ENCODE measurements around the gene C13orf46.

DNA sequence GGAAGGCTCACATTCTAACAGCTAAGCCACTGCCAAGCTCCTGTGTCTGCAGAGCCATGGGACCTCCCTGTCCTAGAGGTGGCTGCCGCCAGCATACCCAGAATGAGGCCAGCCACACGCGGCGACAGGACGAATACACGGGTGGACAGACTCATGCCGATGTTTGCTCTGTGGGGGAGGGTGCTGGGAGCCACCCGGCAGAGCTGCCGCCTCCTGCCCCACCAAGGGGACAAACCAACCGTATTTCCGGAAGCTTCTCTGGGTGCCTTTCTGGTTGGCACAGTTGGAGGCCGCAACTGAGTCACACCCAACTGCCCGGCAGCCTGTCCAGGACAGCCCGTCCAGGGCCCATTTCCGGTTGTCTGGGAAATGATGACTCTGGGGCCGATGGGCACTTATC lies 20.3 kb downstream of the C13orf46 start:
- TF ChIP-seq ZNF274 (IDR thresholded peaks at IDR 0.05; ENCODE audit: low read depth, low read length) (no peak), YY1 (IDR thresholded peaks at IDR 0.05; ENCODE audit: insufficient read depth, insufficient read length) (no peak)
